Measurements from ENCODE around the gene RAPGEF4.

RAPGEF4 gene

DNA sequence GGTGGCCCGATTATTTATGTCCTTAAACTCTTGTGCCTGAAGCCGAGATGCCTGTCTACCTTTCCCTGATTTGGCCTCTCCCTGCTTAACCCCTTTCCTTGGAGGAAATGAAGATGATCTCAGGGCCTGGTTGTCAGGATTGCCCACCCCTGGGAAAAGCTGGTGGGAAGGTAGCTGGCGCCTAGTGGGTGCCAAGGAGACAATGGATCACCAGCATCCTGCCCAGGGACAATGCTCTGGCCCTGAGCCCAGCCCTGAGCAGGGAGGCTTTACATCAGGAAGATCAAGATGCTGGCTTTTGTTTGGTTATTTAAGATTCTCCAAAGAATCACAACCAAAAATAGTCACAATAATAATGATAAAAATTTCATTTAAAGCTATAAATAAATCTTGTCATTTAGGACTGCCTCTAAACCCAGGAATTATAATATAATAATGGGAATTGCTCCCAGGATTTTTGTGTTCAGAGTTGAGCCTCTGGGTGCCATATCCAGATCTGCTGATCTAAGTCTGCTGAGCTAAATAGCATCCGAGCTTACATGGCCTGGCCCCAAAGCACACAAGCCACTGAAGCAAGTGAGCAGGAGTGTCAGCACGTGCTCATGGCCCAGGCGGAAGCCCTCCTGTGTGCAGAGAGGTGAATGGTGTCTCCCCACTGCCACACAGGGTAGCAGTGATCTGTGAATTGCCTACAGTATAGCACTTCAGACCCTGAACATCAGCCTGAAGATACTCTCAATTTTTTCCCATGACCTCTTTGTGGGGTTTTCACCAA is 282.2 kb downstream of the RAPGEF4 start:
- no peak for TF ChIP-seq CTCF (IDR thresholded peaks at IDR 0.05; ENCODE audit: extremely low read depth, insufficient read depth, missing control alignments)
- in situ Hi-C loops (cut with MboI; ENCODE audit: low pct_unique_long_range_greater_than_20kb, low sequenced_read_pairs, unreplicated experiment) = no loop called here
- no peak for DNase-seq (ENCODE audit: low spot score)

DNA sequence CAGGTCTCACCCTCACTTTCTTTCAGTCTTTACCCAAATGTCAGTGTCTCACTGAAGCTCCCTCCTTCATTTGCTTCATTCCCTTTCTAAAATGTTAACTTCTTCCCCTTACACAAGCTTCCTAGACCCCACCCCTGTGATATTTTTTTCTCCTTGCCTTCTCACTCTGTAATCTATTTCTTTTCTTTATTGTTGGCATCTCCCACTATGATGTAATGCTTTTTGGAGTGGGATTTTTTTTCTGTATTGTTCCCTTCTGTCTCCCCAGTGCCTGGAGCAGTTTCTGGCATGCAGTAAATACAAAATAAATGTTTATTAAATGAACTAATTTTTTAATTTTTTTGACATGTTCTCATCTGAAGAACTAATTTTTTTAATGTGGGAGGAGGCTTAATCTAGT is 284.1 kb downstream of the RAPGEF4 start:
- DNase-seq (ENCODE audit: low spot score) = no peak
- no peak for TF ChIP-seq CTCF (IDR thresholded peaks at IDR 0.05; ENCODE audit: extremely low read depth, insufficient read depth, missing control alignments)
- in situ Hi-C loops (cut with MboI; ENCODE audit: low pct_unique_long_range_greater_than_20kb, low sequenced_read_pairs, unreplicated experiment) = no loop called here

DNA sequence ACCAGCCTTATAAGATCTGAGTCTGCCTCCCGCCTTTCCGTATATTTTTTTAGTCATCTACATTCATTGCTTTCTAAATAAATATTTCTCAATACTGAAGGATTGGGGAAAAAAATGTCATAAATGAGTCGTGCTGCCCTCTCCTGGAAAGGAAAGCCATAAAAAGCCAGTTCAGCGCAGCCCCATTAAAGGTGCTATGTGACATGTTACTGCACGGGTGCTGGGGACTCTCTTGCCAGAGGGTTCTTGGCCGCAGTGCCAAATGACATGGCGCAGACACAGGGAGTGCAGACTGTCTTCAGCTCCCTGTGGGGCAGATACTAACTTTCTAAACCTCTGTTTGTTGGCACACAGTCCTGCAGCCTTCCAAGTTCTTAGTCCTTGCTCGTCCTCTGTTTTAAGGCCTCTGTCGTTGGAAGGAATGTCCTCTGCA is 286.3 kb downstream of the RAPGEF4 start:
- in situ Hi-C loops (cut with MboI; ENCODE audit: low pct_unique_long_range_greater_than_20kb, low sequenced_read_pairs, unreplicated experiment) = no loop called here
- DNase-seq (ENCODE audit: low spot score) = no peak
- TF ChIP-seq CTCF (IDR thresholded peaks at IDR 0.05; ENCODE audit: extremely low read depth, insufficient read depth, missing control alignments) = no peak

DNA sequence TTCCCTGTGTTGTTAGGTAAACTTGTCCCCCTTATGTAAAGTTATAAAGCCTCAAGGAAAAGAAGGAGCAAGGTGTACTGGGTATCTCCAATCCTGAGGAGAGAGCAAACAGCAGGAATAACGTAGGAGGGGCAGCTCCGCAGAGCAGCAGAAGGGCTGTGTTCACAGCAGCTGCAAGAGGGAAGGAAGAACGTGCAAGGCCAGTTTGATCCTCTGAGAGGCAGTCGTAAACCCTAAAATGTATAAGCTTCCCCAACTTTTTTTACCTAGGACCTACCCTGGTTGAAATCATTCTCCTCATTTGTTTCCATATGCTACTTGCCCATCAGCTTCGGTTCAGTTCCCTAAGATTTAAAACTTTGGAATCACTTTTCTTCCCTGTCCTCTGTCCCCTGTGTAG is 288.1 kb downstream of the RAPGEF4 start:
- in situ Hi-C loops (cut with MboI; ENCODE audit: low pct_unique_long_range_greater_than_20kb, low sequenced_read_pairs, unreplicated experiment) = no loop called here
- no peak for TF ChIP-seq CTCF (IDR thresholded peaks at IDR 0.05; ENCODE audit: extremely low read depth, insufficient read depth, missing control alignments)

GRCh38 chr2:173026479-173026878 is 290.8 kb downstream of the RAPGEF4 start:
- no peak for TF ChIP-seq CTCF (IDR thresholded peaks at IDR 0.05; ENCODE audit: extremely low read depth, insufficient read depth, missing control alignments)
- no peak for DNase-seq (ENCODE audit: low spot score)
- in situ Hi-C loops (cut with MboI; ENCODE audit: low pct_unique_long_range_greater_than_20kb, low sequenced_read_pairs, unreplicated experiment) = loop anchor here (5.0 kb wide), 1 partner anchor 186 kb away; no protein-coding TSS in a partner anchor

More for the DNA sequence above, 288.1 kb downstream of the RAPGEF4 start:
- no peak for DNase-seq (ENCODE audit: low spot score)

- peak; percentile 91 for TF ChIP-seq CTCF (IDR thresholded peaks at IDR 0.05; ENCODE audit: extremely low read depth, insufficient read depth, missing control alignments)
- in situ Hi-C loops (cut with MboI; ENCODE audit: low pct_unique_long_range_greater_than_20kb, low sequenced_read_pairs, unreplicated experiment) = loop anchor here (5.0 kb wide), 1 partner anchor 185 kb away; no protein-coding TSS in a partner anchor
- peak; percentile 80 for DNase-seq (ENCODE audit: low spot score)
Observed at GRCh38 chr2:173027181-173028128, 291.8 kb downstream of the RAPGEF4 start.
